Spleen (tissue), 11 donors: ENCODE measurements around the gene SANBR. TPM values are rescaled to one million over a fixed set of nuclear protein-coding genes. Genes with fewer than 3 reads are reported as not detected.

ENCODE experiments used
- DNase-seq: peaks from one replicate; pipeline ENCODE4 v3.0.0-alpha.2; 2020
- H3K27ac ChIP-seq, 8 donors: fragments of 200-600 bp; sonication (generic) in 7 of 8; 1 replicate in 4 of 8; 2 replicates in 4 of 8; pipeline versions ENCODE4 v1.5.0 to v1.8.0; 2016 to 2021; ENCODE audit warnings: inconsistent platforms in 4 of 8, mild to moderate bottlenecking in 4 of 8, moderate library complexity in 1 of 8
- H3K27me3 ChIP-seq, 7 donors: fragments of 200-600 bp; sonication (generic) in 6 of 7; replicated peaks in 1 of 7; 1 replicate in 4 of 7; 2 replicates in 3 of 7; pipeline versions ENCODE4 v1.5.0 to v1.8.0; 2016 to 2021; ENCODE audit warnings: inconsistent platforms in 3 of 7, mild to moderate bottlenecking in 1 of 7
- H3K36me3 ChIP-seq, 6 donors: fragments of 200-600 bp; sonication (generic) in 5 of 6; 1 replicate in 4 of 6; 2 replicates in 2 of 6; pipeline versions ENCODE4 v1.5.0 to v1.8.0; 2016 to 2021; ENCODE audit warnings: inconsistent platforms in 2 of 6
- H3K4me1 ChIP-seq, 6 donors: fragments of 200-600 bp; sonication (generic) in 5 of 6; 1 replicate in 3 of 6; 2 replicates in 3 of 6; pipeline versions ENCODE4 v1.5.0 to v1.8.0; 2016 to 2021; ENCODE audit warnings: inconsistent platforms in 3 of 6
- H3K4me3 ChIP-seq, 8 donors: fragments of 200-600 bp; sonication (generic) in 7 of 8; 1 replicate in 4 of 8; 2 replicates in 4 of 8; pipeline versions ENCODE4 v1.5.0 to v1.8.0; 2016 to 2021; ENCODE audit warnings: inconsistent platforms in 4 of 8, mild to moderate bottlenecking in 4 of 8, moderate library complexity in 2 of 8
- H3K9me3 ChIP-seq, 8 donors: fragments of 200-600 bp; sonication (generic) in 7 of 8; 1 replicate in 4 of 8; 2 replicates in 4 of 8; pipeline versions ENCODE4 v1.5.0 to v1.8.0; 2016 to 2021; ENCODE audit warnings: inconsistent platforms in 4 of 8
- POLR2A ChIP-seq, 3 donors: fragments of 450-650 bp; IDR thresholded peaks; one replicate each; pipeline ENCODE4 v1.5.1; 2017; ENCODE audit warnings: antibody characterized with exemption in 3 of 3, mild to moderate bottlenecking in 1 of 3
- POLR2AphosphoS5 ChIP-seq, 3 donors: sonication (generic); formaldehyde crosslinking; IDR thresholded peaks; one replicate each; pipeline ENCODE4 v1.5.1; 2017; ENCODE audit warnings: antibody characterized with exemption in 3 of 3
- WGBS, 5 donors: extraction: QIAGEN DNeasy Blood & Tissue Kit in 3 of 5; methylation state at CpG; one replicate each; pipeline versions ENCODE4 v1.1.5 to v1.1.7; 2013 to 2018; 5-methylcytosine and 5-hydroxymethylcytosine counted together
- intact Hi-C: fragments of 100-400 bp; cut with DNase I; formaldehyde crosslinking; loops from one replicate; pipeline ENCODE4 v1.15.0; 2023; ENCODE audit warnings: low total_unique reads
- polyA plus RNA-seq, 3 donors: library from polyadenylated mRNA; stranded (reverse); fragments of 200-250 nt; gene quantifications; one replicate each; pipeline ENCODE4 v1.2.1, GENCODE V29; 2013
- total RNA-seq, 7 donors: library from RNA; depleted of rRNA in 3 of 7; stranded (reverse); fragments of >200 nt in 3 of 7; fragmentation: NEBNext Ultra II Directional in 4 of 7; extraction: Animal tissue kit (Norgen Biotek cat#: 25700) in 4 of 7; gene quantifications; one replicate each; pipeline versions ENCODE4 v1.1.0 to v1.2.1, GENCODE V29; 2016 to 2021
- TF ChIP-seq, protein P1 (sequence below), 11 experiments: fragments of 200-600 bp in 7 of 11; fragments of 450-650 bp in 4 of 11; sonication (generic) in 4 of 11; IDR thresholded peaks in 8 of 11; conservative IDR thresholded peaks in 3 of 11; 1 replicate in 7 of 11; 2 replicates in 4 of 11; pipeline versions ENCODE4 v1.4.0 to v1.8.0; 2016 to 2021; ENCODE audit warnings: antibody characterized with exemption in 11 of 11, inconsistent platforms in 4 of 11, mild to moderate bottlenecking in 1 of 11
- donor health status: healthy with polysubstance abuse.
- donor health status: DM: no; HTN: no; CAD: no; lungs with moderate emphysema.
- donor health status: DM: no; HTN: no; CAD: no.
- donor health status: Bipolar disorder and iron deficiency.
- donor health status: healthy.
- donor health status: DM: no; HTN: no; CAD: no.
- donor health status: DM: yes; HTN: yes; CAD: no.

The SANBR gene
- total and polyA plus RNA-seq, 10 donors, result 1.4 to 11.1 (median 8.0) TPM

DNA sequence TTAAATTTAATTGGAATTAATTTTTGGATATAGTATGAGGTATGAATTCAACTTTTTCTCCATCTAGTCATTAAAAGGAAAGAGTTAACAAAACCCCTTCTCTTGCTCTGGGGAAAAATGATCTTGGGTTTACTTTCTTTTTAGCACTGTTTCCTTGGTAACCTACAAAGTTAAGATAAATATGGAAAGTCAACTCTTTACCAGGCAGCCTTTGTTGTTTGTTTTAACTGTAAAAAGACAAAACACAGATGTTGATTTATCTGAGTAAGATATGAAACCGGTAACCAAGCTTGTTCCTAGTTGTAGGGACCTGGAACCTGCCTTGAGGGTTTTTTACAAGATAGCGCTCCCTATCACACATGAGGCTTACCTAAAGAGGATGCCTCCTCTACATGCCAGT lies 10.1 kb upstream of the SANBR start:
- 59 to 80% (median 74%) methylated on average over 2 of the region's 2 CpGs for WGBS, 5 donors
- DNase-seq, result no peak
- H3K36me3 ChIP-seq, result peaks cover 0 to 70% (median 16%) of the 10 kb centered on the region in 6 donors
- intact Hi-C loops, result no loop called here
- H3K27ac ChIP-seq, result no peak overlapping the region
- no peaks in the 10 kb centered on the region for H3K4me1 ChIP-seq
- H3K9me3 ChIP-seq, result no peaks in the 10 kb centered on the region
- no peaks in the 10 kb centered on the region for H3K27me3 ChIP-seq
- TF ChIP-seq POLR2A (IDR thresholded peaks at IDR 0.05) (no peak), POLR2AphosphoS5 (IDR thresholded peaks at IDR 0.05) (no peak)
- TF ChIP-seq, protein P1, sequence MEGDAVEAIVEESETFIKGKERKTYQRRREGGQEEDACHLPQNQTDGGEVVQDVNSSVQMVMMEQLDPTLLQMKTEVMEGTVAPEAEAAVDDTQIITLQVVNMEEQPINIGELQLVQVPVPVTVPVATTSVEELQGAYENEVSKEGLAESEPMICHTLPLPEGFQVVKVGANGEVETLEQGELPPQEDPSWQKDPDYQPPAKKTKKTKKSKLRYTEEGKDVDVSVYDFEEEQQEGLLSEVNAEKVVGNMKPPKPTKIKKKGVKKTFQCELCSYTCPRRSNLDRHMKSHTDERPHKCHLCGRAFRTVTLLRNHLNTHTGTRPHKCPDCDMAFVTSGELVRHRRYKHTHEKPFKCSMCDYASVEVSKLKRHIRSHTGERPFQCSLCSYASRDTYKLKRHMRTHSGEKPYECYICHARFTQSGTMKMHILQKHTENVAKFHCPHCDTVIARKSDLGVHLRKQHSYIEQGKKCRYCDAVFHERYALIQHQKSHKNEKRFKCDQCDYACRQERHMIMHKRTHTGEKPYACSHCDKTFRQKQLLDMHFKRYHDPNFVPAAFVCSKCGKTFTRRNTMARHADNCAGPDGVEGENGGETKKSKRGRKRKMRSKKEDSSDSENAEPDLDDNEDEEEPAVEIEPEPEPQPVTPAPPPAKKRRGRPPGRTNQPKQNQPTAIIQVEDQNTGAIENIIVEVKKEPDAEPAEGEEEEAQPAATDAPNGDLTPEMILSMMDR (IDR thresholded peaks at IDR 0.05 in 8 of 11, conservative IDR thresholded peaks at IDR 0.05 in 3 of 11), result no peak
- no peak overlapping the region for H3K4me3 ChIP-seq

DNA sequence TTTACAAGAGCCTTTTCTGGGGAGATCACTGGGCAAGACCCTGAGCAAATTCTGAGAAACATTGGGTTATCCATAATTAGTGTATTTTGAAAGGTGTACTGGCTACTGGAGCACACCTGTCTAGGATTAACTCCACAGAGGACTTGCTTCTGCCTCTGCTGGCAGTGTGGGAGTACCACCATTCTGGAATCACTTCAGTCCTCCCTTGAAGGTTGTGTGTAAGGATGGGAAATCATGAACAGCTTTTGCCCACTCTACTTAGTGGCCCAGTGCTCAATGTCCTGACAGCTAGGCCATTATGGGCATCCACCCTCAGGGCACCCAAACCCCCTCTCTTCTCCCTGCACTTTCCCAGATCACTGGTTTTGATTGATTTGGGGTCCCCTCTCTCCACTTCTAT lies 8.1 kb upstream of the SANBR start:
- H3K27ac ChIP-seq, result no peak overlapping the region
- TF ChIP-seq POLR2AphosphoS5 (IDR thresholded peaks at IDR 0.05), result no peak
- no peak for TF ChIP-seq POLR2A (IDR thresholded peaks at IDR 0.05)
- TF ChIP-seq, protein P1 (IDR thresholded peaks at IDR 0.05 in 8 of 11, conservative IDR thresholded peaks at IDR 0.05 in 3 of 11), result no peak
- no peaks in the 10 kb centered on the region for H3K27me3 ChIP-seq
- H3K36me3 ChIP-seq, result peaks cover 0 to 50% (median 9%) of the 10 kb centered on the region in 6 donors
- H3K9me3 ChIP-seq, result no peaks in the 10 kb centered on the region
- no peak overlapping the region for H3K4me3 ChIP-seq
- H3K4me1 ChIP-seq, result no peaks in the 10 kb centered on the region
- no peak for DNase-seq
- intact Hi-C loops, result no loop called here

DNA sequence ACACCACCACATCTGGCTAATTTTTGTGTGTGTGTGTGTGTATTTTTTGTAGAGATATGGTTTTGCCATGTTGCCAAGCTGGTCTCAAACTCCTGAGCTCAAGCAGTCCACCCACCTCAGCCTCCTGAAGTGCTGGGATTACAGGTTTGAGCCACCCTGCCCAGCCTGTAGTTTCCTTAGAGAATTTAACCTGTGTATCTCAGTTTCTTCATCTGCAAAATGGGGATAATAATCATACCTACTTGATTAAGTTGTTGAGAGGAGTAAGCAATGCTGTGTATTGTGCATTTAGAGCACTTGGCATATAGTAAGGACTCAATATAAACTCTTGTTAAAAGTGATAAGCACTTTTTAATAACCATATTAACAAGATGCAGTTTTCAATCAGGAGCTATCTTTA lies 6.3 kb upstream of the SANBR start:
- DNase-seq, result no peak
- no peak overlapping the region for H3K4me3 ChIP-seq
- H3K36me3 ChIP-seq, result peaks cover 0 to 32% (median 6%) of the 10 kb centered on the region in 6 donors
- H3K4me1 ChIP-seq, result peaks cover 0 to 1% (median under 1%) of the 10 kb centered on the region in 6 donors
- H3K27me3 ChIP-seq, result no peaks in the 10 kb centered on the region
- intact Hi-C loops, result no loop called here
- TF ChIP-seq, protein P1 (IDR thresholded peaks at IDR 0.05 in 8 of 11, conservative IDR thresholded peaks at IDR 0.05 in 3 of 11), result no peak
- no peak for TF ChIP-seq POLR2AphosphoS5 (IDR thresholded peaks at IDR 0.05)
- no peak overlapping the region for H3K27ac ChIP-seq
- no peaks in the 10 kb centered on the region for H3K9me3 ChIP-seq

DNA sequence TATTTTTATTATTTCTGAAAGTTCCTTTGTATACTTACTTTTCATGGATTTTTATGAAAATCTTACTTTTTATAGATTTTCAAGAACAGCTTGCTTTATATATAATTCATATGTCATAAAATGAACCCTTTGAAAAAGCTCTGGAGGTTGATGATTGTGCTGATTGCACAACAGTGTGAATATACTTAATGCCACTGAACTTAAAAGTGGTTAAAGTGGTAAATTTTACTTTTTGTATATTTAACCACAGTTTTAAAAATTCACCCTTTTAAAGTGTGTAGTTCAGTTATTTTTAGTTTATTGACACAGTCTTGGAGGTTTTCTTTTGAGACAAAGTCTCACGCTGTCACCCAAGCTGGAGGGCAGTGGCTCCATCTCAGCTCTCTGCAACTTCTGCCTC lies 8.4 kb downstream of the SANBR start:
- no peak for DNase-seq
- intact Hi-C loops, result no loop called here
- H3K4me3 ChIP-seq, result no peak overlapping the region
- no peaks in the 10 kb centered on the region for H3K27me3 ChIP-seq
- WGBS, 5 donors, result 75 to 90% (median 81%) methylated on average over 1 of the region's 1 CpG
- no peak overlapping the region for H3K27ac ChIP-seq
- peaks cover 0 to 70% (median 1%) of the 10 kb centered on the region in 6 donors for H3K36me3 ChIP-seq
- H3K4me1 ChIP-seq, result no peaks in the 10 kb centered on the region
- no peak for TF ChIP-seq POLR2AphosphoS5 (IDR thresholded peaks at IDR 0.05)
- TF ChIP-seq, protein P1 (IDR thresholded peaks at IDR 0.05 in 8 of 11, conservative IDR thresholded peaks at IDR 0.05 in 3 of 11), result no peak
- no peaks in the 10 kb centered on the region for H3K9me3 ChIP-seq
